H1 (cell line): ENCODE data around the gene HK1. TPM values are rescaled to one million over a fixed set of nuclear protein-coding genes. Genes with fewer than 3 reads are reported as not detected.

Source experiments
- CTCF ChIA-PET: fragments of 300-600 bp; sonication (Branson Sonifier 250); formaldehyde crosslinking; loops from one replicate; lab custom pipeline; 2021; ENCODE audit not compliant: partially characterized antibody; lab: Charles Lee
- POLR2A ChIA-PET: fragments of 300-600 bp; sonication (Branson Sonifier 250); formaldehyde crosslinking; loops from one replicate; lab custom pipeline; 2021; ENCODE audit warnings: inconsistent platforms; ENCODE audit not compliant: partially characterized antibody; lab: Charles Lee
- DNase-seq, 2 experiments: peaks; one replicate each; pipeline versions ENCODE4 v3.0.0 to v3.0.0-alpha.2; 2010 to 2022; ENCODE audit warnings: low spot score in 2 of 2, low read depth in 1 of 2, mixed read lengths in 1 of 2
- FAIRE-seq: peaks from 2 replicates; lab custom pipeline; 2011; peaks lifted over from hg19 to GRCh38; lab: Jason Lieb, UNC
- H2AFZ ChIP-seq: 2 replicates; pipeline ENCODE4 v1.8.1; 2012; ENCODE audit warnings: low read length, inconsistent platforms
- H2AK5ac ChIP-seq: 2 replicates; pipeline ENCODE4 v1.6.1; 2013; ENCODE audit warnings: low read depth, low read length
- H2BK120ac ChIP-seq: replicated peaks from 2 replicates; pipeline ENCODE3; 2013; ENCODE audit warnings: low read depth, low read length, inconsistent platforms
- H2BK12ac ChIP-seq: 2 replicates; pipeline ENCODE4 v1.6.1; 2013; ENCODE audit warnings: low read depth, low read length
- H2BK15ac ChIP-seq: 2 replicates; pipeline ENCODE4 v1.6.1; 2013; ENCODE audit warnings: low read length
- H2BK20ac ChIP-seq: 2 replicates; pipeline ENCODE4 v1.6.1; 2013; ENCODE audit warnings: low read length
- H2BK5ac ChIP-seq: 2 replicates; pipeline ENCODE4 v1.6.1; 2013; ENCODE audit warnings: low read depth, low read length
- H3K14ac ChIP-seq: 2 replicates; pipeline ENCODE4 v1.6.1; 2013; ENCODE audit warnings: inconsistent platforms; ENCODE audit not compliant: insufficient read length
- H3K18ac ChIP-seq: 2 replicates; pipeline ENCODE4 v1.6.1; 2013; ENCODE audit warnings: low read length; ENCODE audit errors: extremely low read depth
- H3K23ac ChIP-seq: 2 replicates; pipeline ENCODE4 v1.6.1; 2013; ENCODE audit warnings: inconsistent platforms; ENCODE audit not compliant: insufficient read length
- H3K23me2 ChIP-seq: 2 replicates; pipeline ENCODE4 v1.6.1; 2013; ENCODE audit warnings: low read depth, low read length
- H3K27ac ChIP-seq: 2 replicates; pipeline ENCODE4 v1.6.1; 2011; ENCODE audit warnings: low read depth, low read length, inconsistent platforms
- H3K27me3 ChIP-seq, 4 experiments: replicated peaks in 1 of 4; 1 replicate in 1 of 4; 2 replicates in 3 of 4; pipeline versions ENCODE4 v1.6.1 to v1.8.1; 2011 to 2013; ENCODE audit warnings: low read length in 3 of 4, mild to moderate bottlenecking in 3 of 4, inconsistent platforms in 2 of 4, mixed read lengths in 2 of 4, moderate library complexity in 1 of 4; ENCODE audit not compliant: control insufficient read depth in 3 of 4, insufficient read depth in 3 of 4; ENCODE audit errors: extremely low read depth in 1 of 4
- H3K36me3 ChIP-seq, 4 experiments: 2 replicates each; pipeline versions ENCODE4 v1.6.1 to v1.8.1; 2011 to 2013; ENCODE audit warnings: mild to moderate bottlenecking in 4 of 4, low read length in 3 of 4, moderate library complexity in 2 of 4, control low read depth in 1 of 4, inconsistent platforms in 1 of 4; ENCODE audit not compliant: insufficient read depth in 4 of 4, control insufficient read depth in 2 of 4
- H3K4ac ChIP-seq: replicated peaks from 2 replicates; pipeline ENCODE3; 2013; ENCODE audit warnings: low read length, low read depth, mixed read lengths, inconsistent platforms; ENCODE audit not compliant: insufficient read length
- H3K4me1 ChIP-seq, 4 experiments: replicated peaks in 1 of 4; 1 replicate in 1 of 4; 2 replicates in 3 of 4; pipeline versions ENCODE4 v1.6.1 to v1.8.1; 2011 to 2013; ENCODE audit warnings: low read length in 3 of 4, inconsistent platforms in 2 of 4, mixed read lengths in 1 of 4; ENCODE audit not compliant: insufficient read depth in 4 of 4, control insufficient read depth in 3 of 4
- H3K4me2 ChIP-seq, 2 experiments: 2 replicates each; pipeline versions ENCODE4 v1.6.1 to v1.8.1; 2011 to 2013; ENCODE audit warnings: low read depth in 2 of 2, low read length in 2 of 2, control low read depth in 1 of 2, inconsistent platforms in 1 of 2, mild to moderate bottlenecking in 1 of 2; ENCODE audit not compliant: insufficient read depth in 1 of 2
- H3K4me3 ChIP-seq, 4 experiments: fragments of 200-600, 300-600 bp in 1 of 4; sonication (generic), shearing (Covaris generic), sonication (Bioruptor Twin) in 1 of 4; 2 replicates each; pipeline versions ENCODE4 v1.5.1 to v1.8.1; 2011 to 2016; ENCODE audit warnings: low read length in 4 of 4, low read depth in 3 of 4, control low read depth in 2 of 4, inconsistent platforms in 2 of 4, mild to moderate bottlenecking in 2 of 4, mixed read lengths in 1 of 4, moderate library complexity in 1 of 4; ENCODE audit not compliant: insufficient read depth in 2 of 4; ENCODE audit errors: extremely low read depth in 1 of 4
- H3K56ac ChIP-seq: replicated peaks from 2 replicates; pipeline ENCODE3; 2013; ENCODE audit warnings: low read depth, mild to moderate bottlenecking, mixed read lengths, low read length, inconsistent platforms; ENCODE audit not compliant: insufficient read length
- H3K79me1 ChIP-seq: 2 replicates; pipeline ENCODE4 v1.6.1; 2013; ENCODE audit warnings: low read depth, low read length, control low read depth
- H3K79me2 ChIP-seq, 2 experiments: 2 replicates each; pipeline versions ENCODE4 v1.6.1 to v1.8.1; 2012 to 2013; ENCODE audit warnings: low read length in 2 of 2, mild to moderate bottlenecking in 2 of 2, inconsistent platforms in 1 of 2; ENCODE audit not compliant: insufficient read depth in 2 of 2, control insufficient read depth in 1 of 2
- H3K9ac ChIP-seq, 4 experiments: replicated peaks in 1 of 4; 1 replicate in 1 of 4; 2 replicates in 3 of 4; pipeline versions ENCODE4 v1.6.1 to v1.8.1; 2011 to 2013; ENCODE audit warnings: low read depth in 3 of 4, low read length in 3 of 4, control low read depth in 2 of 4, mild to moderate bottlenecking in 2 of 4, moderate library complexity in 2 of 4, inconsistent platforms in 1 of 4; ENCODE audit errors: extremely low read depth in 1 of 4
- H3K9me3 ChIP-seq, 2 experiments: 2 replicates each; pipeline versions ENCODE4 v1.6.1 to v1.8.1; 2012 to 2013; ENCODE audit warnings: mild to moderate bottlenecking in 2 of 2, moderate library complexity in 2 of 2, control low read depth in 1 of 2, inconsistent platforms in 1 of 2, low read depth in 1 of 2, low read length in 1 of 2, mixed read lengths in 1 of 2; ENCODE audit not compliant: insufficient read depth in 2 of 2
- H4K20me1 ChIP-seq, 2 experiments: replicated peaks in 1 of 2; 2 replicates each; pipeline versions ENCODE3 to v1.8.1; 2011 to 2013; ENCODE audit warnings: inconsistent platforms in 2 of 2, low read length in 2 of 2, mild to moderate bottlenecking in 1 of 2; ENCODE audit not compliant: insufficient read depth in 2 of 2, control insufficient read depth in 1 of 2
- H4K5ac ChIP-seq: 2 replicates; pipeline ENCODE4 v1.6.1; 2013; ENCODE audit warnings: low read length, low read depth, mixed read lengths, inconsistent platforms; ENCODE audit not compliant: insufficient read length
- H4K8ac ChIP-seq: 2 replicates; pipeline ENCODE4 v1.8.0; 2013; ENCODE audit warnings: mild to moderate bottlenecking, moderate library complexity, low read length, inconsistent platforms; ENCODE audit not compliant: insufficient read depth; ENCODE audit errors: extremely low read depth
- H4K91ac ChIP-seq: replicated peaks from 2 replicates; pipeline ENCODE3; 2013; ENCODE audit warnings: low read length, mixed read lengths, inconsistent platforms; ENCODE audit not compliant: insufficient read length
- BACH1 ChIP-seq: IDR thresholded peaks from 2 replicates; pipeline ENCODE4 v1.6.1; 2012; ENCODE audit warnings: low read length, improper control_type of control experiment
- BCL11A ChIP-seq, 2 experiments: IDR thresholded peaks; one replicate each; pipeline ENCODE4 v1.6.1; 2011; ENCODE audit warnings: low read depth in 2 of 2, low read length in 2 of 2, mild to moderate bottlenecking in 2 of 2
- CREB1 ChIP-seq: IDR thresholded peaks from 2 replicates; pipeline ENCODE4 v1.6.1; 2012; ENCODE audit warnings: inconsistent platforms
- E2F6 ChIP-seq: IDR thresholded peaks from 2 replicates; pipeline ENCODE4 v1.6.1; 2012; ENCODE audit warnings: inconsistent platforms
- HDAC6 ChIP-seq: IDR thresholded peaks from one replicate; pipeline ENCODE4 v1.7.1; 2012; ENCODE audit warnings: low read depth, mild to moderate bottlenecking, inconsistent platforms, low read length, moderate library complexity
- KDM4A ChIP-seq: IDR thresholded peaks from one replicate; pipeline ENCODE4 v1.7.1; 2012; ENCODE audit warnings: low read depth, mild to moderate bottlenecking, moderate library complexity, low read length, inconsistent platforms; ENCODE audit not compliant: severe bottlenecking
- RFX5 ChIP-seq: IDR thresholded peaks from 2 replicates; pipeline ENCODE4 v1.6.1; 2011; ENCODE audit warnings: low read depth, low read length, improper control_type of control experiment, borderline replicate concordance
- SP1 ChIP-seq: IDR thresholded peaks from 2 replicates; pipeline ENCODE4 v1.6.1; 2011; ENCODE audit warnings: low read depth, low read length
- TAF7 ChIP-seq: optimal IDR thresholded peaks from 2 replicates; pipeline ENCODE3; 2011; ENCODE audit warnings: low read depth, mild to moderate bottlenecking, inconsistent platforms, low read length, moderate library complexity, borderline replicate concordance
- TEAD4 ChIP-seq: IDR thresholded peaks from 2 replicates; pipeline ENCODE4 v1.6.1; 2012; ENCODE audit warnings: low read depth, low read length, inconsistent platforms, mixed read lengths
- ZNF274 ChIP-seq: IDR thresholded peaks from 2 replicates; pipeline ENCODE4 v1.7.0; 2012; ENCODE audit warnings: low read length, borderline replicate concordance; ENCODE audit errors: extremely low read depth
- WGBS, 2 experiments: shearing (Covaris generic) in 1 of 2; methylation state at CpG; one replicate each; pipeline versions ENCODE4 v1.1.6 to v1.1.7; 2013 to 2015; ENCODE audit warnings: low lambda C conversion rate in 2 of 2, mixed read lengths in 2 of 2, inconsistent platforms in 1 of 2, low coverage in 1 of 2, missing lambda C conversion rate in 1 of 2; ENCODE audit not compliant: insufficient replicate concordance in 2 of 2, insufficient coverage in 1 of 2, insufficient read length in 1 of 2; ENCODE audit errors: extremely low coverage in 1 of 2, missing lambda C conversion rate in 1 of 2; 5-methylcytosine and 5-hydroxymethylcytosine counted together
- polyA plus RNA-seq, 7 experiments: library from polyadenylated mRNA; depleted of rRNA in 3 of 7; stranded (reverse) in 5 of 7; unstranded in 2 of 7; fragments of >200 nt in 5 of 7; fragments of 200-250 nt in 2 of 7; gene quantifications; 1 replicate in 5 of 7; 2 replicates in 1 of 7; 4 replicates in 1 of 7; pipeline versions ENCODE4 v1.2.1 to v1.2.3, GENCODE V29; 2011 to 2013; ENCODE audit warnings: missing spikeins in 2 of 7, mixed read lengths in 2 of 7
- total RNA-seq: library from RNA; stranded (reverse); fragmentation: NEBNext Ultra II Directional; extraction: Animal tissue kit (Norgen Biotek cat#: 25700); gene quantifications from 2 replicates; pipeline ENCODE4 v1.2.1, GENCODE V29; 2021

The HK1 gene
- total and polyA plus RNA-seq, 2 of the 8 experiments (the other 6 are each of a cell fraction or from before 2014, with no cell fraction given) = 55.8 to 247 TPM

GRCh38 chr10:69272624-69273023 is 5.7 kb upstream of the HK1 start:
- Histone ChIP-seq H2AFZ (no peak overlapping the region), H3K36me3 (no peaks in the 10 kb centered on the region), H3K27me3 (no peaks in the 10 kb centered on the region), H4K91ac (no peak overlapping the region), H3K4ac (no peak overlapping the region), H2BK5ac (no peak overlapping the region), H3K23ac (no peak overlapping the region), H2BK12ac (no peak overlapping the region), H3K56ac (no peak overlapping the region), H3K4me1 (no peaks in the 10 kb centered on the region), H4K5ac (no peak overlapping the region), H3K79me1 (no peaks in the 10 kb centered on the region), H3K4me3 (no peak overlapping the region), H3K14ac (no peak overlapping the region), H2BK120ac (no peak overlapping the region), H3K4me2 (no peak overlapping the region), H3K9me3 (no peaks in the 10 kb centered on the region), H4K20me1 (no peaks in the 10 kb centered on the region), H3K18ac (no peak overlapping the region), H3K9ac (no peak overlapping the region), H2BK15ac (no peak overlapping the region), H3K79me2 (no peaks in the 10 kb centered on the region), H2BK20ac (no peak overlapping the region), H3K27ac (no peak overlapping the region), H2AK5ac (no peak overlapping the region), H3K23me2 (no peaks in the 10 kb centered on the region), H4K8ac (no peak overlapping the region)
- DNase-seq (no peak), FAIRE-seq (no peak)
- ChIA-PET CTCF (interaction anchor here (0.8 to 1.0 kb wide), 3 partner anchors 118 to 161 kb away, joined by 3 read pairs; no protein-coding TSS in a partner anchor), POLR2A (no interaction called here)
- 100% methylated on average over 1 of the region's 1 CpG; no CpG with 5 or more reads in 1 of the 2 experiments for WGBS, 2 experiments
- TF ChIP-seq TEAD4 = no peak
- no peak for TF ChIP-seq BCL11A (IDR thresholded peaks at IDR 0.05; ENCODE audit: low read depth in 2 of 2, low read length in 2 of 2)
- TF ChIP-seq HDAC6 = no peak
- TF ChIP-seq TAF7 = no peak
- TF ChIP-seq RFX5 = no peak
- TF ChIP-seq BACH1 = no peak
- TF ChIP-seq KDM4A = no peak
- no peak for TF ChIP-seq CREB1
- TF ChIP-seq SP1 = no peak
- TF ChIP-seq E2F6 = no peak
- no peak for TF ChIP-seq ZNF274
